K562 (cell line): ENCODE results near the gene DHPS. TPM values are rescaled to one million over a fixed set of nuclear protein-coding genes. Genes with fewer than 3 reads are reported as not detected.
A peak's percentile ranks its signal among the peaks of the same experiment; 100 is the strongest.

Experiments used
- BRF1 ChIP-seq: IDR thresholded peaks from 3 replicates; pipeline ENCODE4 v1.6.1; 2011; ENCODE audit warnings: borderline replicate concordance, mild to moderate bottlenecking; ENCODE audit not compliant: insufficient read length; ENCODE audit errors: extremely low read depth
- CLOCK ChIP-seq: fragments of 250-450 bp; sonication (Bioruptor Pico); IDR thresholded peaks from 2 replicates; pipeline ENCODE4 v1.4.0; 2020; ENCODE audit warnings: mild to moderate bottlenecking, moderate library complexity, borderline replicate concordance
- CXXC5 ChIP-seq: fragments of 250-450 bp; sonication (Bioruptor Pico); IDR thresholded peaks from 2 replicates; pipeline ENCODE4 v1.8.0; 2022; ENCODE audit warnings: inconsistent platforms, mild to moderate bottlenecking, moderate library complexity
- ELF2 ChIP-seq: fragments of 250-450 bp; sonication (Bioruptor Pico); IDR thresholded peaks from 2 replicates; pipeline ENCODE4 v1.5.0; 2021; ENCODE audit warnings: mild to moderate bottlenecking
- ERF ChIP-seq: fragments of 450-650 bp; formaldehyde crosslinking; IDR thresholded peaks from 2 replicates; pipeline ENCODE4 v1.4.0; 2020; ENCODE audit warnings: mild to moderate bottlenecking, mixed read lengths
- HDGF ChIP-seq: fragments of 450-650 bp; IDR thresholded peaks from 2 replicates; pipeline ENCODE4 v1.6.1; 2016
- KDM2B ChIP-seq: fragments of 250-450 bp; sonication (Bioruptor Pico); IDR thresholded peaks from 2 replicates; pipeline ENCODE4 v1.8.0; 2021; ENCODE audit warnings: mild to moderate bottlenecking, moderate library complexity
- KLF13 ChIP-seq: fragments of 450-650 bp; IDR thresholded peaks from 2 replicates; pipeline ENCODE4 v1.6.1; 2016; ENCODE audit warnings: missing genetic modification characterization, low read depth, mild to moderate bottlenecking, missing compliant biosample characterization, moderate library complexity, borderline replicate concordance
- MAFG ChIP-seq: fragments of 450-650 bp; conservative IDR thresholded peaks from 2 replicates; pipeline ENCODE4 v1.6.1; 2016; ENCODE audit warnings: missing genetic modification characterization, missing compliant biosample characterization
- MLX ChIP-seq, 2 experiments: fragments of 450-650 bp in 1 of 2; sonication (generic) in 1 of 2; formaldehyde crosslinking; conservative IDR thresholded peaks; 2 replicates each; pipeline versions ENCODE4 v1.4.0 to v1.8.1; 2020 to 2022; ENCODE audit warnings: mild to moderate bottlenecking in 1 of 2, missing genetic modification reagents in 1 of 2
- MTA3 ChIP-seq: fragments of 450-650 bp; formaldehyde crosslinking; IDR thresholded peaks from 2 replicates; pipeline ENCODE4 v1.6.1; 2017; ENCODE audit warnings: mild to moderate bottlenecking, borderline replicate concordance
- POLR2B ChIP-seq: fragments of 450-650 bp; IDR thresholded peaks from 2 replicates; pipeline ENCODE4 v1.6.1; 2018; ENCODE audit warnings: low read depth; ENCODE audit not compliant: partially characterized antibody
- SETDB1 ChIP-seq: IDR thresholded peaks from one replicate; pipeline ENCODE4 v1.6.1; 2012; ENCODE audit warnings: low read length, control low read depth, inconsistent platforms
- SMARCA4 ChIP-seq: fragments of 450-650 bp; IDR thresholded peaks from 2 replicates; pipeline ENCODE4 v1.6.1; 2016
- SP1 ChIP-seq: sonication (generic); formaldehyde crosslinking; IDR thresholded peaks from 2 replicates; pipeline ENCODE4 v1.8.1; 2022; ENCODE audit warnings: mild to moderate bottlenecking, missing genetic modification reagents
- TAF9B ChIP-seq: fragments of 450-650 bp; IDR thresholded peaks from 2 replicates; pipeline ENCODE4 v1.6.1; 2018; ENCODE audit warnings: mild to moderate bottlenecking; ENCODE audit not compliant: partially characterized antibody
- THAP7 ChIP-seq: fragments of 250-450 bp; sonication (Bioruptor Pico); IDR thresholded peaks from 2 replicates; pipeline ENCODE4 v1.5.0; 2021
- ZKSCAN1 ChIP-seq: fragments of 150-350 bp; IDR thresholded peaks from 2 replicates; pipeline ENCODE4 v1.6.1; 2016; ENCODE audit warnings: low read depth, low read length
- ZNF431 ChIP-seq: sonication (generic); formaldehyde crosslinking; IDR thresholded peaks from 2 replicates; pipeline ENCODE4 v1.8.0; 2022; ENCODE audit warnings: mild to moderate bottlenecking, missing genetic modification reagents
- ZNF592 ChIP-seq: fragments of 450-650 bp; IDR thresholded peaks from 2 replicates; pipeline ENCODE4 v1.6.1; 2017; ENCODE audit warnings: antibody characterized with exemption, mild to moderate bottlenecking
- ZNF695 ChIP-seq: fragments of 450-650 bp; formaldehyde crosslinking; IDR thresholded peaks from 2 replicates; pipeline ENCODE4 v1.4.0; 2020; ENCODE audit warnings: mild to moderate bottlenecking, moderate library complexity
- polyA plus RNA-seq, 8 experiments: library from polyadenylated mRNA; depleted of rRNA in 4 of 8; stranded (reverse) in 5 of 8; unstranded in 3 of 8; fragments of >200 nt; fragmentation: Nextera tagmentation in 2 of 8; fragmentation: Illumina TruSeq in 1 of 8; extraction: Ambion mirVana in 2 of 8; extraction: Trizol in 1 of 8; gene quantifications; 2 replicates each; pipeline versions ENCODE4 v1.2.1 to v1.2.3, GENCODE V29; 2011 to 2014; ENCODE audit warnings: inconsistent platforms in 1 of 8, missing spikeins in 1 of 8
- total RNA-seq, 7 experiments: library from RNA; depleted of rRNA in 6 of 7; stranded (reverse); fragments of >200 nt in 6 of 7; fragmentation: Illumina TruSeq in 2 of 7; extraction: Trizol in 2 of 7; gene quantifications; 2 replicates each; pipeline versions ENCODE4 v1.2.1 to v1.2.3, GENCODE V29; 2011 to 2021; ENCODE audit warnings: low replicate concordance in 1 of 7

The DHPS gene
- total and polyA plus RNA-seq, 9 of the 15 experiments (the other 6 are each of a cell fraction or from before 2014, with no cell fraction given): 47.1 to 110 (median 79.9) TPM

GRCh38 chr19:12648088-12648487 lies 33.6 kb downstream of the DHPS start (continued):
- TF ChIP-seq ZNF592 (no peak), POLR2B (no peak), MTA3 (no peak), TAF9B (no peak), SMARCA4 (no peak), HDGF (no peak), KDM2B (CRISPR knock-in tag) (no peak), THAP7 (CRISPR knock-in tag) (no peak), ZNF695 (CRISPR knock-in tag) (no peak), ELF2 (CRISPR knock-in tag) (no peak), CXXC5 (peak; percentile 15; the same call in 1 of the 2 replicates), ZNF431 (CRISPR knock-in tag) (no peak), BRF1 (no peak), ZKSCAN1 (no peak), MLX (CRISPR knock-in tag; conservative IDR thresholded peaks at IDR 0.05) (no peak), MAFG (no peak), CLOCK (no peak), ERF (CRISPR knock-in tag) (no peak), SETDB1 (no peak), SP1 (no peak), KLF13 (tag) (no peak)
